CD4-positive, alpha-beta T cell treated with Interferon alpha-2 for 1 hour (primary cell): ENCODE data around the gene PDCD10.

Experiments
- DNase-seq, 2 donors: peaks; one replicate each; pipeline ENCODE4 v3.0.0-alpha.2; 2020 to 2022

PDCD10 gene

GRCh38 chr3:167734498-167735232 lies at the start of gene PDCD10:
TSS of gene PDCD10 (minus strand) at chr3:167734892. CDS start at chr3:167720157, 14,735 bp downstream.
- peak; percentile 97 to 98 for DNase-seq

- no peak for DNase-seq
Measured at GRCh38 chr3:167783781-167784180, 49.1 kb upstream of the PDCD10 start.

DNA sequence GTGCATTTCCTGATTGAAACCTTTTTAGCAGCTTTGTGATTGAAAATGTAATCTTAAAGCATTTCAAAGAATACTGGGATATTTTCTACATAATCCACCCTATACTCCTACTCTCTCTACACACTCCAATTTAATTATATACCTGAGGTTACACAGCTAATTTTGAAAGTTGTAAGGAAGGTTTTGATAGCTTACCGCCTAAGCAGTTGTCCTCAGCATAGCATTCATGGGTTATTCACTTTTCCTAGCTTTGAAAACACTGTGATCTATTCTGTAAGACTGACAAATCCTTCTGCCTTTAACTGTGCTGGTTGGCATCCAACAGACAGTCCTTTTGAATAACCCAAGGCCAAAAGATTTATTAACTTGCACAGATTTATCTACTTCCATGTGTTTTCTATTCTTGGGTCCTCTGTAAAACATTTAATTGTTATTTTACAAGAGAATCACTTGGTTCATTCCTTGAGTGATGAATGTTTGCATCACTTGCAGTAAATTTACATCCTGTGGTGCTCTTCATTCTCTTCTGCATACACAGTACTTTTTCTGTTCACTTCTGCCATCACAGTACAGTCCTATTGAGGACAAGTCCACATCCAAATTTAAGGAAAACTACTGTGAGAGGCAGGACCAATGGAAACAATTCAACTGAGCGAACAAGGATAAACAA lies 45.7 kb upstream of the PDCD10 start:
- no peak for DNase-seq

- no peak for DNase-seq
Measured at GRCh38 chr3:167777356-167777755, 42.7 kb upstream of the PDCD10 start.

DNA sequence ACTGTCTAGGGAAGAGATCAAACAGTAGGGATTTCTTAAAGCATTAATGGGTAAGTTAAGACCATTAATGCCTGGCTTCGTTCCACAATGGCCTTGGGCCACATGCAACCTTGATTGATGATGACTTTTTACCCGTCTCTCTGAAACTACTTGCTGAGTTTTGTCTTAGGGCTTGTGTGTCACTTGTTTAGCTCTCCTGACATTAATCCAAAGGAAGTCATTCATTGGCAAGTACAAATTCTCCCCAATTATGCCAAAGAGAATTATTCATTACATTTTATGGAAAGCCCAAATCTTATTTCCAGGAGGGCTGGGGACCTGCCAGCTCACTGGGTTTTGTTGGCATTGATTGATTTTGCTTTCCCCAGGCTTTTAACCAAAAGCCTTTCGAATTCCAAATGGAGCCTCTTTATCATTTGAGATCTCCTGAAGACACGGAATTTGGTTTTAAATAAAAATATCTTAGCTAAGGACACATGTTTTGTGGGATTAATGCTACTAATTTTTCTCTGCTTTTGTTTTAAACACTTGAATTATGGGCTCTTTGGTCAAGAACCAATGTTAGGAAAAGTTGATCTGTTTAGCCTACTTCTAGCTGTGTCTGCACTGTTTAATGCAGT lies 41.5 kb upstream of the PDCD10 start:
- DNase-seq, result no peak

DNA sequence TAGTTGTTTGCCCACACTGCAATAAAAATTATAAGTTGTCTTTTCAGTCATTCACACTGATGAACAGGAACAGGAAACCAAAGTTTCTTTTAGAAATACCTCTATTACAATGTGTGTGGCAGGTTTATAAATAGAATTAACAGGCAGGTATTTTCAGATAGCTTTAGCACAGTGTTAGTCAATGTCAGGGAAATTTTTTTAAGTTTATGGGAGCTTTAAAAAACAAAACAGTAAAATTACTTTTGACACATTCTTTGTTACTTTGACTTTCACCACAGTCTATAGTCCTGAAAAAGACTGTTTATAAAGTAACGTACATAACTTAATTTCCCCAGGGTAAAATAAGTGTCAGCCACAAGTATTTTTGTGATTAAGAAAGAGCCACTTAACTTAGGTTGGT lies 38.9 kb upstream of the PDCD10 start:
- no peak for DNase-seq

- DNase-seq, result no peak
Measured at GRCh38 chr3:167772992-167773391, 38.3 kb upstream of the PDCD10 start.

GRCh38 chr3:167762296-167762695 lies 27.6 kb upstream of the PDCD10 start:
- DNase-seq, result no peak

DNA sequence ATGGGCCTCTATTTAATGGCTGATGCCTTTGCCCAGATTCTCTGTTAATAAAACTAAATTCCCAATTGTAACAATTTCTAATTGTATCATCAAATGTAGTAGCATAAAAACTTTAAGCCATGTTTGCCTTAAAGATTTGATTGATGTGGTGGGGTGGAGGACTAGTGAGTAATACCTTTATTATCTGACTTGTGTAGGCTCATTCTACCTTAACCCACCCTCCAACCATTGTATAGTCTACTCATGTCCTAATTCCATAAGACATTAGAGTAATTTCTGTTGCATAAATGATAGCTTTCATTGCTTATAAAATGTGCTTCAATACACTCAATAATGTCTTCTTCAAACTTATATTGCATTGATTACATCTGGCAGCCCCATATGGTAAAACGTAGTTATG lies 26.6 kb upstream of the PDCD10 start:
- no peak for DNase-seq

DNA sequence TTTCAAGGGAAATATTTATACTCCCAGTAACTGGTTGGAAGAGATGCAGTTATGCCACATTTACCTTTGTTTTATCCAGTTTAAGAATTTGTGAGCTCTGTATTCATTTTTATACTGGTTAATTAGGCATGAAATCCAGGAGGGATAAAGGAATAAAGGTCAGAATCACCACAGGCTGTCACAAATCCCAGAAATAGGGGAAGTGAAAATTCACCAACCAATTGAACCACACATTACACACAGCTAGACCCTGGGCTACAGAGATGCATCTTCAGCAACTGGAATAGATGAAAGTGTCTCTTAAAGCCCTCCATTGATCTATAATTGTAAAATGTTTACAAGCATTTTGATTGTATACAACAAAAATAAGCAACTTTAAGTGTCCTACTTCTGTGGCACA lies 19.4 kb upstream of the PDCD10 start:
- DNase-seq, result no peak

DNA sequence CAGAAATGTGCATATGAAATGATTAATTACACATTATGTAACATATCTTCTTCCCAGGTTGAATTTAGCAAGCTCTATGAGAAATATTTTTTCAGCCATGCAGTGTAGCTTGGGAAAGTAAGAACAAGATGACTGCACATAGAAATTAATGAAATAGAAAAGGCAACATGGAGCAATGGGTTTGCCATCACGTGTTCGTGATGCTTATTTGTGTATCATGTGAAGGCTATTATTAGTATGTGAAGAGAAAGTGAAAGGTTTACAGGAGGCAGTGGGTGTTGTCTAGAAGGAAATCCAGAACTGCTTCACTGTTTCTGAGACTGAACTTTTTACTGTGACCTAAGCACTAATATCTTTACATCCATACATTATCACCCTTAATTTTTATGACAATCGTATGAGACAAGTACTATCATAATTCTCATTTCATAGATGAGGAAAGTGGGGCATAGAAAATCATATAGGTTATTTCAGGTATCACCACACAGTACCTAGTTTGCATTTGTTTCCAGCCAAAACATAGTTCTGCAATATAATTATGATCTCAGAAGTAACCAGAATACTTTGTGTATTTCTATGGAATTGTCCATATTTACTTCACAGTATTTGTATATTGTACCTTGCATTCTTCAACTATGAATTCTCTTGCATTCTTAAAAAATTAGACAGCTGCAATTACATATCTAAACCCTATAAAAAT lies 15.7 kb upstream of the PDCD10 start:
- peak; percentile 8 to 54 for DNase-seq

GRCh38 chr3:167749728-167750127 lies 15.0 kb upstream of the PDCD10 start:
- no peak for DNase-seq

GRCh38 chr3:167749209-167749608 lies 14.5 kb upstream of the PDCD10 start:
- no peak for DNase-seq

DNA sequence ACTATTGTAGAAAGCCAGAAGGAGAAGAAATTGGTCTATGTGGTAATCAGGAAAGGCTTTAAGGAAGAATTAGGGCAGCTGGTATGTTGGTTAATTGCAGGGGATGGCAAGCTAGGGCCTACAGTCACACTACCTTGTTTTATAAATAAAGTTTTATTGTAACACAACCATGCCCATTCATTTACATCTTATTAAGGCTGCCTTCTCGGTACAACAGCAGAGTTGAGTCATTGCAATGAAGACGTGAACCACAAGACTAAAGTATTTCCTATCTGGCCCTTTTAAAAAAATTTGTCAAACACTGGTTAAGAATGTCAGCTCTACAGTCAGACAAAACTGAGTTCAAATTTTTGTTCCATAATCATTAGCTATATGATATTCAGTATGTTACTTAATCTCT lies 9.1 kb upstream of the PDCD10 start:
- DNase-seq, result no peak

DNA sequence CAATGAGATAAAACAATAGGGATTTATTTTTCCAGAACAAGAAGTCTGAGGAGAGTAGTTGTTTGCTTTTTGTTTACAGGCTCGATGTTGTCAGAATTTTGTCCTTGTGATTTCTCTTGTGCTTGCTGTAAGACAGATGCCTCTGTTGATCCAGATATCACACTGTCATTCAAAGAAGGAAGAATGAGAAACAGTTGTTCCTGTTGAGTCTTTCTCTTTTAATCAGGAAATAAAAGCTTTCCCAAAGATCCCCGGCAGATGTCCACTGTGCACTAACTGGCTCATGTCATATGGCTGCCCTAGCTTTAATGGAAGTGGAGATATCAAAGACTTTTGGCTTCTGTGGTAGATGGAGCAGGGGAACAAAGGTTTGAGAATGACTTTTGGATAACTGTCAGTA lies 7.6 kb upstream of the PDCD10 start:
- no peak for DNase-seq

GRCh38 chr3:167740961-167741587 lies 6.4 kb upstream of the PDCD10 start:
- peak; percentile 14 to 39 for DNase-seq

- no peak for DNase-seq
Measured at GRCh38 chr3:167739190-167739810, 4.6 kb upstream of the PDCD10 start.

- DNase-seq, result no peak
Measured at GRCh38 chr3:167738037-167738436, 3.3 kb upstream of the PDCD10 start.

DNA sequence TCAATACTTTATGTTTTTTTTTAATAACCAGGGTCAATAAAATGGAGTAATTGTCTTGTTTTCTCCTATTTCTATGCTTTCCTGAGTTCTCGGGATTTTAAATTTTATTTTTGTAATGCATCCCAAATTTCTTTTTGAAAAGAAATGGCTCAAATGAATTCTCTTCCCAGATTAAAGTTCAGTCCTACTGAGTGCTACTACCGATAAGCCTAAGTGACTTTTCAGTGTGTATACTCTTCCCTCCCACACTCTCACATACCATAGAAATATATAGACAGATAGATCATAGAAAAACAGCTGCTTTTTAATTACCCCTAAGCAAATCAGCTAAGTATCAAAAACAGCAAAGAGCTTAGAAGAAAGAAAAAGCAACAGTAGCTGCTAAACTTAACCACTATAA lies 2.3 kb upstream of the PDCD10 start:
- no peak for DNase-seq

- no peak for DNase-seq
Measured at GRCh38 chr3:167736264-167736787, 1.6 kb upstream of the PDCD10 start.

DNA sequence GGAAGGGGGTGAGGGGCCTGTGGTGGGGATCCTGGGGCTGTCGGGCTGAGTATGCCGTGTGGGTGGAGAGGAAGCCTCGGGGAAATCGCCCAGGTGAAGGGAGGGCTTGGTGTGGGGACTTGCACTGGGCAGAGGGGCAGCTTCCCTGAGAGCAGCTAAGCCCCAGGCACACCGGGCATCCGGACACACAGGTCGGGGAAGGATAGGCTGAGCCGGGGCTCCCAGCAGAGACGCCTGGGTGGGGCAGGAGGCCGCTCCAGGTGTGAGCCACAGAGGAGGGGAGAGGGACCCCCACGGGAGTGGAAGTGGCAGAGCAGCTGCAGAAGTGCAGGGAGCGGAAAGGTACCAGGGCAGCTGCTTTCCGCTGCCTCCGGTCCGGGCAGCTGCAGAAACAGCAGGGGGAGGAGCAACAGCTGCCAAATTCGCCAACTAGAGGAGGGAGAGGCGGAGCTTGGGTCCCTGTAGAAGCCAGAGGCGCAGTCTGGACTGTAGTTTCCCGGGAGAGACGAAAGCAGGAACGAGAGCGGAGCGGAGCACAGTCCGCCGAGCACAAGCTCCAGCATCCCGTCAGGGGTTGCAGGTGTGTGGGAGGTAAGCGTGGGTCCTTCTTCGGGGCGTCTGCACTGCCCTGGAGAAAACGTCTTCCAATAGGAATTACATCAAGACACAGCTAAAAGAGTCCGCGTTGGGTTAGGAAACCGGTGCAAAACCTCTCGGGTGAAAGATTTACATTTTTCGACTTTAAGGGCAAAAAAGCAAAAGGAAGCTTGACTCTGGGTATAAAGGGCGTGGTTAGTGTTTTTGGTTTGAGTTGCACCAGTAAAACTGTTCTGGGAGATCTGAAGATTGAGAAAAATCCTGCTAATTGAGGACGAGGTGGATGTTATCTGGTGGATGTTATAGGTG lies 794 bp upstream of the PDCD10 start, which contains the start of gene SERPINI1:
SERPINI1 (plus strand) TSS at position 489 of the 906 bp plus-strand sequence. CDS start 53,408 bp downstream, outside the sequence.
- DNase-seq, result peak; percentile 74 to 80
